Fibroblast of lung (primary cell): Measurements from ENCODE around the gene UBE2H. TPM values are rescaled to one million over a fixed set of nuclear protein-coding genes. Genes with fewer than 3 reads are reported as not detected.

ENCODE experiments used
- DNase-seq, 2 donors: peaks; one replicate each; pipeline versions ENCODE4 v3.0.0 to v3.0.0-alpha.2; 2010; ENCODE audit warnings: low read depth in 2 of 2
- H2AFZ ChIP-seq: 2 replicates; pipeline ENCODE4 v1.5.1; 2012; ENCODE audit warnings: low read length, control low read depth, inconsistent platforms
- H3K27ac ChIP-seq: 2 replicates; pipeline ENCODE4 v1.5.1; 2011; ENCODE audit warnings: low read length, control low read depth; ENCODE audit not compliant: insufficient read depth
- H3K27me3 ChIP-seq: 2 replicates; pipeline ENCODE4 v1.5.1; 2011; ENCODE audit warnings: mild to moderate bottlenecking, low read length; ENCODE audit not compliant: control insufficient read depth, insufficient read depth
- H3K36me3 ChIP-seq: 2 replicates; pipeline ENCODE4 v1.5.1; 2011; ENCODE audit warnings: low read length; ENCODE audit not compliant: control insufficient read depth, insufficient read depth
- H3K4me1 ChIP-seq: 2 replicates; pipeline ENCODE4 v1.5.1; 2011; ENCODE audit warnings: low read length; ENCODE audit not compliant: control insufficient read depth, insufficient read depth; ENCODE audit errors: extremely low read depth
- H3K4me2 ChIP-seq: 2 replicates; pipeline ENCODE4 v1.5.1; 2011; ENCODE audit warnings: low read length, control low read depth; ENCODE audit not compliant: insufficient read depth; ENCODE audit errors: extremely low read depth
- H3K4me3 ChIP-seq, 4 experiments: fragments of 200-600 bp in 1 of 4; sonication (generic) in 1 of 4; replicated peaks in 1 of 4; 2 replicates each; pipeline ENCODE4 v1.5.1; 2011 to 2016; ENCODE audit warnings: low read length in 4 of 4, low read depth in 3 of 4, mild to moderate bottlenecking in 3 of 4, control low read depth in 2 of 4, inconsistent platforms in 1 of 4, mixed read lengths in 1 of 4; ENCODE audit not compliant: insufficient read depth in 1 of 4; ENCODE audit errors: control extremely low read depth in 1 of 4
- H3K79me2 ChIP-seq: 2 replicates; pipeline ENCODE4 v1.5.1; 2012; ENCODE audit warnings: mild to moderate bottlenecking, low read length, inconsistent platforms; ENCODE audit not compliant: control insufficient read depth, insufficient read depth
- H3K9ac ChIP-seq: 2 replicates; pipeline ENCODE4 v1.5.1; 2011; ENCODE audit warnings: mild to moderate bottlenecking, low read length, control low read depth; ENCODE audit not compliant: insufficient read depth
- H3K9me3 ChIP-seq: 2 replicates; pipeline ENCODE4 v1.5.1; 2012; ENCODE audit warnings: low read depth, low read length; ENCODE audit not compliant: control insufficient read depth, insufficient read depth
- H4K20me1 ChIP-seq: 2 replicates; pipeline ENCODE4 v1.5.1; 2011; ENCODE audit warnings: low read length; ENCODE audit not compliant: control insufficient read depth, insufficient read depth; ENCODE audit errors: extremely low read depth
- EZH2 ChIP-seq: IDR thresholded peaks from 2 replicates; pipeline ENCODE4 v1.5.1; 2012; ENCODE audit warnings: low read length, control low read depth, mild to moderate bottlenecking; ENCODE audit errors: missing control alignments
- polyA plus RNA-seq, 2 donors: library from polyadenylated mRNA; depleted of rRNA in 1 of 2; stranded (reverse) in 1 of 2; unstranded in 1 of 2; fragments of >200 nt; gene quantifications; 2 replicates each; pipeline ENCODE4 v1.2.1, GENCODE V29; 2011 to 2012; ENCODE audit warnings: missing spikeins in 1 of 2
- total RNA-seq: library from RNA; depleted of rRNA; stranded (reverse); fragments of >200 nt; gene quantifications from 2 replicates; pipeline ENCODE4 v1.2.1, GENCODE V29; 2014
- TF ChIP-seq, protein P1 (sequence below), 2 donors: IDR thresholded peaks in 1 of 2; conservative IDR thresholded peaks in 1 of 2; 1 replicate in 1 of 2; 2 replicates in 1 of 2; pipeline ENCODE4 v1.5.1; 2011 to 2012; ENCODE audit warnings: low read length in 2 of 2, control low read depth in 1 of 2, inconsistent platforms in 1 of 2, low read depth in 1 of 2, mild to moderate bottlenecking in 1 of 2

The UBE2H gene
- total and polyA plus RNA-seq, 2 donors (not counting 1 experiment from before 2014, with no cell fraction given): 76.0 to 102 TPM

GRCh38 chr7:129906700-129907099 lies 46.1 kb downstream of the UBE2H start:
- no peaks in the 10 kb centered on the region for H4K20me1 ChIP-seq
- peak in 1 of 2 donors; percentile 85 for DNase-seq
- H2AFZ ChIP-seq: no peak overlapping the region
- H3K9ac ChIP-seq: no peak overlapping the region
- H3K4me3 ChIP-seq: no peak overlapping the region
- no peaks in the 10 kb centered on the region for H3K36me3 ChIP-seq
- H3K27ac ChIP-seq: no peak overlapping the region
- peaks cover 6% of the 10 kb centered on the region for H3K79me2 ChIP-seq
- H3K4me2 ChIP-seq: no peak overlapping the region
- no peaks in the 10 kb centered on the region for H3K9me3 ChIP-seq
- H3K4me1 ChIP-seq: no peaks in the 10 kb centered on the region
- TF ChIP-seq, protein P1, sequence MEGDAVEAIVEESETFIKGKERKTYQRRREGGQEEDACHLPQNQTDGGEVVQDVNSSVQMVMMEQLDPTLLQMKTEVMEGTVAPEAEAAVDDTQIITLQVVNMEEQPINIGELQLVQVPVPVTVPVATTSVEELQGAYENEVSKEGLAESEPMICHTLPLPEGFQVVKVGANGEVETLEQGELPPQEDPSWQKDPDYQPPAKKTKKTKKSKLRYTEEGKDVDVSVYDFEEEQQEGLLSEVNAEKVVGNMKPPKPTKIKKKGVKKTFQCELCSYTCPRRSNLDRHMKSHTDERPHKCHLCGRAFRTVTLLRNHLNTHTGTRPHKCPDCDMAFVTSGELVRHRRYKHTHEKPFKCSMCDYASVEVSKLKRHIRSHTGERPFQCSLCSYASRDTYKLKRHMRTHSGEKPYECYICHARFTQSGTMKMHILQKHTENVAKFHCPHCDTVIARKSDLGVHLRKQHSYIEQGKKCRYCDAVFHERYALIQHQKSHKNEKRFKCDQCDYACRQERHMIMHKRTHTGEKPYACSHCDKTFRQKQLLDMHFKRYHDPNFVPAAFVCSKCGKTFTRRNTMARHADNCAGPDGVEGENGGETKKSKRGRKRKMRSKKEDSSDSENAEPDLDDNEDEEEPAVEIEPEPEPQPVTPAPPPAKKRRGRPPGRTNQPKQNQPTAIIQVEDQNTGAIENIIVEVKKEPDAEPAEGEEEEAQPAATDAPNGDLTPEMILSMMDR (conservative IDR thresholded peaks at IDR 0.05 in 1 of 2, IDR thresholded peaks at IDR 0.05 in 1 of 2; ENCODE audit: low read depth in 1 of 2, low read length in 2 of 2): no peak
- no peak for TF ChIP-seq EZH2
- H3K27me3 ChIP-seq: no peaks in the 10 kb centered on the region

DNA sequence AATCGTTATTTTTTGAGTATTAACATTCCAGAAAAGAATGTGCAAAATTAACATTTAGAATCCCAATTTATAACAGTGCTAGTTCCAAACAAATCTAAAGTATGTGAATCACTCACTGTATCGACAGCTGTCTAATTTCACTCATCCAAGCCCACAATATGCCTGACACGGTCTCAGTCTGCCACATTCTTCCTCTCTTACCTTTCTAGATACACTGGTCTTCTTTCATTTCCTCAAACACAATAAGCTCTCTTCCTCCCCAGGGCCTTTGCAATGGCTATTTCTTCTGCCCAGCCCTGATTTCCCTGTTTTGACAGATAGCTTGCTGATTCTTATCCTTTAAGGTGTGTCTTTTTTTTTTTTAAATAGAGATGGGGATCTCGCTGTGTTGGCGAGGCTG lies 48.8 kb downstream of the UBE2H start:
- DNase-seq: no peak
- Histone ChIP-seq H3K79me2 (peaks cover 2% of the 10 kb centered on the region), H4K20me1 (no peaks in the 10 kb centered on the region)

GRCh38 chr7:129902788-129903422 lies 49.9 kb downstream of the UBE2H start:
- H2AFZ ChIP-seq: no peak overlapping the region
- H3K4me2 ChIP-seq: no peak overlapping the region
- peaks cover 2% of the 10 kb centered on the region for H3K36me3 ChIP-seq
- H3K9me3 ChIP-seq: no peaks in the 10 kb centered on the region
- H3K9ac ChIP-seq: no peak overlapping the region
- H3K4me1 ChIP-seq: no peaks in the 10 kb centered on the region
- H3K27ac ChIP-seq: no peak overlapping the region
- no peaks in the 10 kb centered on the region for H3K27me3 ChIP-seq
- peaks cover 2% of the 10 kb centered on the region for H3K79me2 ChIP-seq
- TF ChIP-seq EZH2: no peak
- TF ChIP-seq, protein P1 (conservative IDR thresholded peaks at IDR 0.05 in 1 of 2, IDR thresholded peaks at IDR 0.05 in 1 of 2; ENCODE audit: low read depth in 1 of 2, low read length in 2 of 2): no peak
- no peak overlapping the region for H3K4me3 ChIP-seq
- H4K20me1 ChIP-seq: no peaks in the 10 kb centered on the region
- peak in 1 of 2 donors; percentile 24 for DNase-seq

More for the DNA sequence above, 48.8 kb downstream of the UBE2H start:
- TF ChIP-seq, protein P1 (conservative IDR thresholded peaks at IDR 0.05 in 1 of 2, IDR thresholded peaks at IDR 0.05 in 1 of 2; ENCODE audit: low read depth in 1 of 2, low read length in 2 of 2): no peak
- TF ChIP-seq EZH2: no peak
- H3K36me3 ChIP-seq: peaks cover 2% of the 10 kb centered on the region
- H3K4me2 ChIP-seq: no peak overlapping the region
- no peak overlapping the region for H3K27ac ChIP-seq
- no peaks in the 10 kb centered on the region for H3K27me3 ChIP-seq
- no peak overlapping the region for H2AFZ ChIP-seq
- H3K4me3 ChIP-seq: no peak overlapping the region
- H3K9ac ChIP-seq: no peak overlapping the region
- H3K4me1 ChIP-seq: no peaks in the 10 kb centered on the region
- no peaks in the 10 kb centered on the region for H3K9me3 ChIP-seq
